K562 (cell line): ENCODE measurements around the gene DGUOK. TPM values are rescaled to one million over a fixed set of nuclear protein-coding genes. Genes with fewer than 3 reads are reported as not detected.

Experiments
- FOXP1 ChIP-seq: sonication (generic); formaldehyde crosslinking; IDR thresholded peaks from 2 replicates; pipeline ENCODE4 v1.8.0; 2022; ENCODE audit warnings: mild to moderate bottlenecking, missing genetic modification reagents
- ILF3 ChIP-seq: fragments of 450-650 bp; IDR thresholded peaks from 2 replicates; pipeline ENCODE4 v1.6.1; 2018; ENCODE audit warnings: antibody characterized with exemption, mild to moderate bottlenecking, moderate library complexity, borderline replicate concordance
- JUN ChIP-seq, 2 experiments: sonication (generic) in 1 of 2; formaldehyde crosslinking in 1 of 2; IDR thresholded peaks; 2 replicates each; pipeline versions ENCODE4 v1.6.1 to v1.8.0; 2012 to 2022; ENCODE audit warnings: borderline replicate concordance in 2 of 2, mild to moderate bottlenecking in 2 of 2, improper control_type of control experiment in 1 of 2, low read depth in 1 of 2, low read length in 1 of 2, missing genetic modification reagents in 1 of 2
- KDM1A ChIP-seq, 2 experiments: fragments of 450-650 bp; IDR thresholded peaks; 2 replicates each; pipeline ENCODE4 v1.6.1; 2016; ENCODE audit warnings: mild to moderate bottlenecking in 2 of 2
- LCOR ChIP-seq: sonication (generic); formaldehyde crosslinking; IDR thresholded peaks from 2 replicates; pipeline ENCODE4 v1.8.0; 2022; ENCODE audit warnings: mild to moderate bottlenecking, missing genetic modification reagents
- NFYB ChIP-seq: IDR thresholded peaks from 2 replicates; pipeline ENCODE4 v1.6.1; 2011; ENCODE audit warnings: mild to moderate bottlenecking, moderate library complexity; ENCODE audit not compliant: insufficient read length; ENCODE audit errors: extremely low read depth
- PHB2 ChIP-seq: fragments of 450-650 bp; IDR thresholded peaks from 2 replicates; pipeline ENCODE4 v1.6.1; 2017; ENCODE audit warnings: low read depth
- POLR2H ChIP-seq: IDR thresholded peaks from 2 replicates; pipeline ENCODE4 v1.6.1; 2016; ENCODE audit warnings: missing genetic modification characterization, low read depth, mild to moderate bottlenecking, control low read depth, missing compliant biosample characterization, moderate library complexity
- PPARD ChIP-seq: fragments of 250-450 bp; sonication (Bioruptor Pico); IDR thresholded peaks from 2 replicates; pipeline ENCODE4 v1.8.0; 2022; ENCODE audit warnings: inconsistent platforms, mild to moderate bottlenecking, moderate library complexity
- RAD51 ChIP-seq: fragments of 450-650 bp; IDR thresholded peaks from 2 replicates; pipeline ENCODE4 v1.7.1; 2016; ENCODE audit warnings: low read depth, mild to moderate bottlenecking, borderline replicate concordance
- SIN3A ChIP-seq, 2 experiments: fragments of 150-350 bp in 1 of 2; IDR thresholded peaks; 2 replicates each; pipeline ENCODE4 v1.6.1; 2011 to 2016; ENCODE audit warnings: borderline replicate concordance in 2 of 2, low read depth in 2 of 2, low read length in 2 of 2, mild to moderate bottlenecking in 2 of 2, moderate library complexity in 2 of 2; ENCODE audit not compliant: control insufficient read depth in 1 of 2
- TAF1 ChIP-seq: IDR thresholded peaks from 2 replicates; pipeline ENCODE4 v1.6.1; 2011; ENCODE audit warnings: mild to moderate bottlenecking, low read length, moderate library complexity; ENCODE audit not compliant: insufficient read depth, control insufficient read depth, severe bottlenecking; ENCODE audit errors: extremely low read depth
- ZC3H11A ChIP-seq: IDR thresholded peaks from 2 replicates; pipeline ENCODE4 v1.6.1; 2012; ENCODE audit warnings: low read depth, low read length, improper control_type of control experiment
- ZFP36 ChIP-seq: fragments of 150-350 bp; IDR thresholded peaks from 2 replicates; pipeline ENCODE4 v1.6.1; 2018; ENCODE audit warnings: low read length, low read depth; ENCODE audit not compliant: partially characterized antibody
- ZKSCAN8 ChIP-seq: fragments of 200-800 bp; sonication (Bioruptor generic); IDR thresholded peaks from 2 replicates; pipeline ENCODE4 v1.6.1; 2016; ENCODE audit warnings: missing genetic modification characterization, missing compliant biosample characterization
- ZNF282 ChIP-seq: sonication (generic); formaldehyde crosslinking; IDR thresholded peaks from 2 replicates; pipeline ENCODE4 v1.8.1; 2023; ENCODE audit warnings: missing genetic modification reagents
- ZNF655 ChIP-seq: fragments of 250-450 bp; sonication (Bioruptor Pico); IDR thresholded peaks from 2 replicates; pipeline ENCODE4 v1.5.0; 2021
- ZNF668 ChIP-seq: fragments of 250-450 bp; sonication (Bioruptor Pico); IDR thresholded peaks from 2 replicates; pipeline ENCODE4 v1.8.0; 2022; ENCODE audit warnings: mild to moderate bottlenecking, inconsistent platforms
- polyA plus RNA-seq, 8 experiments: library from polyadenylated mRNA; depleted of rRNA in 4 of 8; stranded (reverse) in 5 of 8; unstranded in 3 of 8; fragments of >200 nt; fragmentation: Nextera tagmentation in 2 of 8; fragmentation: Illumina TruSeq in 1 of 8; extraction: Ambion mirVana in 2 of 8; extraction: Trizol in 1 of 8; gene quantifications; 2 replicates each; pipeline versions ENCODE4 v1.2.1 to v1.2.3, GENCODE V29; 2011 to 2014; ENCODE audit warnings: inconsistent platforms in 1 of 8, missing spikeins in 1 of 8
- total RNA-seq, 7 experiments: library from RNA; depleted of rRNA in 6 of 7; stranded (reverse); fragments of >200 nt in 6 of 7; fragmentation: Illumina TruSeq in 2 of 7; extraction: Trizol in 2 of 7; gene quantifications; 2 replicates each; pipeline versions ENCODE4 v1.2.1 to v1.2.3, GENCODE V29; 2011 to 2021; ENCODE audit warnings: low replicate concordance in 1 of 7

Gene DGUOK
- total and polyA plus RNA-seq, 9 of the 15 experiments (the other 6 are each of a cell fraction or from before 2014, with no cell fraction given): 67.0 to 288 (median 126) TPM

GRCh38 chr2:73983322-73984202 is 56.9 kb downstream of the DGUOK start (continued):
- no peak for TF ChIP-seq SIN3A (IDR thresholded peaks at IDR 0.05; ENCODE audit: borderline replicate concordance in 2 of 2, control insufficient read depth in 1 of 2, low read depth in 2 of 2, low read length in 2 of 2)
- TF ChIP-seq POLR2H (tag): no peak
- TF ChIP-seq ZNF668: no peak
- no peak for TF ChIP-seq ILF3
- TF ChIP-seq ZNF655 (CRISPR knock-in tag): no peak
- TF ChIP-seq KDM1A (IDR thresholded peaks at IDR 0.05): no peak
- peak; percentile 0; the same call in 1 of the 2 replicates for TF ChIP-seq ZKSCAN8 (CRISPR knock-in tag)
- TF ChIP-seq LCOR (CRISPR knock-in tag): peak; percentile 38; the same call in 1 of the 2 replicates
- TF ChIP-seq TAF1: peak; percentile 37
- TF ChIP-seq PHB2: no peak
- TF ChIP-seq RAD51: no peak
- no peak for TF ChIP-seq PPARD (CRISPR knock-in tag)
- no peak for TF ChIP-seq JUN (IDR thresholded peaks at IDR 0.05; ENCODE audit: borderline replicate concordance, low read depth, low read length)
- TF ChIP-seq JUN (CRISPR knock-in tag; IDR thresholded peaks at IDR 0.05; ENCODE audit: borderline replicate concordance): 0 out of 2 replicates have a peak, but pooled peaks have one; percentile 54
- TF ChIP-seq ZC3H11A: no peak
- no peak for TF ChIP-seq NFYB
- no peak for TF ChIP-seq ZNF282
- 0 out of 2 replicates have a peak, but pooled peaks have one; percentile 24 for TF ChIP-seq FOXP1 (CRISPR knock-in tag)
- no peak for TF ChIP-seq ZFP36
- TF ChIP-seq, all 486 proteins: peak for 21
